PC-3 (cell line): Measurements from ENCODE around the gene LEP. TPM values are rescaled to one million over a fixed set of nuclear protein-coding genes. Genes with fewer than 3 reads are reported as not detected.

Experiments
- ATAC-seq: fragments of 200-7000 bp; cut with Tn5 transposase; 2 replicates; pipeline ENCODE4 v1.9.1; 2020; ENCODE audit warnings: mild to moderate bottlenecking, moderate library complexity
- BruUV-seq: library from RNA; stranded (reverse); fragments of 400-500 nt; replicated peaks from 2 replicates; lab custom pipeline; 2021; lab: Mats Ljungman, UMichigan
- CTCF ChIA-PET: fragments of 300-600 bp; sonication (Branson Sonifier 250); formaldehyde crosslinking; loops from one replicate; lab custom pipeline; 2022; ENCODE audit warnings: antibody characterized with exemption; lab: Charles Lee
- POLR2A ChIA-PET: fragments of 300-600 bp; sonication (Branson Sonifier 250); formaldehyde crosslinking; loops from one replicate; lab custom pipeline; 2022; ENCODE audit warnings: antibody characterized with exemption; ENCODE audit not compliant: unreplicated experiment; lab: Charles Lee
- DNase-seq: peaks from one replicate; pipeline ENCODE4 v3.0.0-alpha.2; 2015
- H2AFZ ChIP-seq: fragments of 300-600 bp; sonication (generic); 2 replicates; pipeline ENCODE4 v1.6.0; 2016; ENCODE audit warnings: antibody characterized with exemption, low read length
- H3F3A ChIP-seq: fragments of 300-600 bp; sonication (generic); one replicate; pipeline ENCODE4 v1.6.0; 2017; ENCODE audit warnings: antibody characterized with exemption, low read length, control low read depth, mild to moderate bottlenecking; ENCODE audit not compliant: unreplicated experiment
- H3K27ac ChIP-seq: fragments of 300-600 bp; sonication (generic); 2 replicates; pipeline ENCODE4 v1.5.1; 2016; ENCODE audit warnings: mild to moderate bottlenecking, low read length
- H3K27me3 ChIP-seq: fragments of 300-600 bp; sonication (generic); 2 replicates; pipeline ENCODE4 v1.6.1; 2016; ENCODE audit warnings: low read length, mixed read lengths
- H3K36me3 ChIP-seq: fragments of 300-600 bp; sonication (generic); 2 replicates; pipeline ENCODE4 v1.6.1; 2016; ENCODE audit warnings: low read depth, mixed run types, low read length, mixed read lengths
- H3K4me1 ChIP-seq: fragments of 300-600 bp; sonication (generic); 2 replicates; pipeline ENCODE4 v1.5.1; 2016; ENCODE audit warnings: low read length; ENCODE audit not compliant: insufficient read depth
- H3K4me2 ChIP-seq: fragments of 300-600 bp; sonication (generic); 2 replicates; pipeline ENCODE4 v1.6.0; 2016; ENCODE audit warnings: low read length
- H3K4me3 ChIP-seq: fragments of 300-600 bp; sonication (generic); 2 replicates; pipeline ENCODE4 v1.5.1; 2016; ENCODE audit warnings: mild to moderate bottlenecking, low read length, mixed read lengths
- H3K79me2 ChIP-seq: fragments of 300-600 bp; sonication (generic); 2 replicates; pipeline ENCODE4 v1.6.1; 2017; ENCODE audit warnings: low read length, mixed read lengths
- H3K9ac ChIP-seq: fragments of 300-600 bp; sonication (generic); 2 replicates; pipeline ENCODE4 v1.6.0; 2016; ENCODE audit warnings: mild to moderate bottlenecking, low read length
- H3K9me2 ChIP-seq: fragments of 300-600 bp; sonication (generic); replicated peaks from 2 replicates; pipeline ENCODE4 v1.6.1; 2016; ENCODE audit warnings: mixed run types, low read length, mixed read lengths
- H3K9me3 ChIP-seq: fragments of 300-600 bp; sonication (generic); 2 replicates; pipeline ENCODE4 v1.6.1; 2016; ENCODE audit warnings: low read length, mixed read lengths
- H4K20me1 ChIP-seq: fragments of 300-600 bp; sonication (generic); 2 replicates; pipeline ENCODE4 v1.6.1; 2016; ENCODE audit warnings: low read length, mixed read lengths
- CTCF ChIP-seq: fragments of 300-600 bp; sonication (generic); conservative IDR thresholded peaks from 2 replicates; pipeline ENCODE4 v1.5.1; 2017; ENCODE audit warnings: antibody characterized with exemption, low read depth, mild to moderate bottlenecking, low read length
- EZH2 ChIP-seq: fragments of 300-600 bp; sonication (generic); IDR thresholded peaks from one replicate; pipeline ENCODE4 v1.6.1; 2017; ENCODE audit warnings: antibody characterized with exemption, mild to moderate bottlenecking, low read length; ENCODE audit not compliant: unreplicated experiment
- EZH2phosphoT487 ChIP-seq: fragments of 300-600 bp; sonication (generic); IDR thresholded peaks from 2 replicates; pipeline ENCODE4 v1.6.1; 2018; ENCODE audit warnings: mild to moderate bottlenecking, antibody characterized with exemption, low read length, borderline replicate concordance
- intact Hi-C: fragments of 100-400 bp; cut with micrococcal nuclease; formaldehyde crosslinking; loops from 2 replicates; pipeline ENCODE4 v1.9.0; 2023
- total RNA-seq: library from RNA; depleted of rRNA; stranded (reverse); fragments of >200 nt; gene quantifications from 2 replicates; pipeline ENCODE4 v1.2.3, GENCODE V29; 2014

LEP gene
- total RNA-seq, 1 experiment from 2014 or later: not detected

DNA sequence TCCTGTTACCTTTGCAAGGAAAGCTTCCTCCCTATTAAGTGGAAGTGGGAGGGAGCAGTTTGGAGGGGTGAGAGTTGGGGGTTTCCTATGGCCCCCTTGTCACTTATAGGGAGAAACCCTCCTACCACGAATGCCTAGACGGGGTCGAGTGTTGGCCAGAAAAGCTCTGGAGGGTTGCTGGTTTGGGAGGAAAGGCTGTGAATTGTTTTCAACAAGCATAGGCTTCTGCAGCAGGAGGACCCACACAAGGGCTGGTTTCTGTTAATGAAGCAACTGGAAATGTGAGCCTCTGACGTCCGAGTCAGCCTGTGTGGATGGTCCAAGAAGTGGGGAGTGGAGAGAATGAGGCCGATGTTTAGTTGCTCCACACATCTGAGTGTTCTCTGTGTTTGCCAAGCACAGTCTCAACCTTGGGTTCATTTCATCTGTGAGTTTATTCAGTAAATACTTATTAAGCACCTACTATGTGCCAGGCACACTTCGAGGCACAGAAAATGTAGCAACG is 37.3 kb upstream of the LEP start:
- no peak for TF ChIP-seq CTCF
- no peak for TF ChIP-seq EZH2
- TF ChIP-seq EZH2phosphoT487: no peak
- no peak overlapping the region for H3K4me3 ChIP-seq
- no peak overlapping the region for H3K27ac ChIP-seq
- H3F3A ChIP-seq: no peaks in the 10 kb centered on the region
- DNase-seq (no peak), ATAC-seq (no peak)
- H3K36me3 ChIP-seq: no peaks in the 10 kb centered on the region
- no peaks in the 10 kb centered on the region for H4K20me1 ChIP-seq
- H3K9me2 ChIP-seq: no peaks in the 10 kb centered on the region
- H2AFZ ChIP-seq: no peak overlapping the region
- CTCF ChIA-PET: no interaction called here
- intact Hi-C loops: loop anchor here (10.0 kb wide), 1 partner anchor 499 kb away; no protein-coding TSS in a partner anchor
- POLR2A ChIA-PET: no interaction called here
- no peaks in the 10 kb centered on the region for H3K4me1 ChIP-seq
- no peak overlapping the region for H3K9ac ChIP-seq
- peaks cover 23% of the 10 kb centered on the region for H3K27me3 ChIP-seq
- H3K79me2 ChIP-seq: no peaks in the 10 kb centered on the region
- no peaks in the 10 kb centered on the region for H3K9me3 ChIP-seq
- no TSS peak for BruUV-seq
- no peak overlapping the region for H3K4me2 ChIP-seq

- intact Hi-C loops: loop anchor here (10.0 kb wide), 1 partner anchor 500 kb away; no protein-coding TSS in a partner anchor
- CTCF ChIA-PET: no interaction called here
Observed at GRCh38 chr7:128204455-128204854, 36.6 kb upstream of the LEP start.

More at GRCh38 chr7:128204455-128204854, 36.6 kb upstream of the LEP start:
- no peak overlapping the region for H3K4me2 ChIP-seq
- H3K36me3 ChIP-seq: no peaks in the 10 kb centered on the region
- POLR2A ChIA-PET: no interaction called here
- BruUV-seq: no TSS peak
- H3K9ac ChIP-seq: no peak overlapping the region
- ATAC-seq (no peak), DNase-seq (no peak)
- H3K79me2 ChIP-seq: no peaks in the 10 kb centered on the region
- no peaks in the 10 kb centered on the region for H3K9me3 ChIP-seq
- no peaks in the 10 kb centered on the region for H3F3A ChIP-seq
- H3K9me2 ChIP-seq: no peaks in the 10 kb centered on the region
- TF ChIP-seq EZH2: no peak
- no peak for TF ChIP-seq CTCF
- TF ChIP-seq EZH2phosphoT487: no peak
- no peak overlapping the region for H2AFZ ChIP-seq
- peaks cover 23% of the 10 kb centered on the region for H3K27me3 ChIP-seq
- H3K27ac ChIP-seq: no peak overlapping the region
- H3K4me3 ChIP-seq: no peak overlapping the region
- H3K4me1 ChIP-seq: no peaks in the 10 kb centered on the region
- no peaks in the 10 kb centered on the region for H4K20me1 ChIP-seq
